Measurements from ENCODE around the gene CMKLR1. TPM values are rescaled to one million over a fixed set of nuclear protein-coding genes. Genes with fewer than 3 reads are reported as not detected.
A peak's percentile ranks its signal among the peaks of the same experiment; 100 is the strongest.

CMKLR1 gene
- total and polyA plus RNA-seq, 9 of the 15 experiments (the other 6 are each of a cell fraction or from before 2014, with no cell fraction given), result 0.11 to 1.4 (median 0.20) TPM

DNA sequence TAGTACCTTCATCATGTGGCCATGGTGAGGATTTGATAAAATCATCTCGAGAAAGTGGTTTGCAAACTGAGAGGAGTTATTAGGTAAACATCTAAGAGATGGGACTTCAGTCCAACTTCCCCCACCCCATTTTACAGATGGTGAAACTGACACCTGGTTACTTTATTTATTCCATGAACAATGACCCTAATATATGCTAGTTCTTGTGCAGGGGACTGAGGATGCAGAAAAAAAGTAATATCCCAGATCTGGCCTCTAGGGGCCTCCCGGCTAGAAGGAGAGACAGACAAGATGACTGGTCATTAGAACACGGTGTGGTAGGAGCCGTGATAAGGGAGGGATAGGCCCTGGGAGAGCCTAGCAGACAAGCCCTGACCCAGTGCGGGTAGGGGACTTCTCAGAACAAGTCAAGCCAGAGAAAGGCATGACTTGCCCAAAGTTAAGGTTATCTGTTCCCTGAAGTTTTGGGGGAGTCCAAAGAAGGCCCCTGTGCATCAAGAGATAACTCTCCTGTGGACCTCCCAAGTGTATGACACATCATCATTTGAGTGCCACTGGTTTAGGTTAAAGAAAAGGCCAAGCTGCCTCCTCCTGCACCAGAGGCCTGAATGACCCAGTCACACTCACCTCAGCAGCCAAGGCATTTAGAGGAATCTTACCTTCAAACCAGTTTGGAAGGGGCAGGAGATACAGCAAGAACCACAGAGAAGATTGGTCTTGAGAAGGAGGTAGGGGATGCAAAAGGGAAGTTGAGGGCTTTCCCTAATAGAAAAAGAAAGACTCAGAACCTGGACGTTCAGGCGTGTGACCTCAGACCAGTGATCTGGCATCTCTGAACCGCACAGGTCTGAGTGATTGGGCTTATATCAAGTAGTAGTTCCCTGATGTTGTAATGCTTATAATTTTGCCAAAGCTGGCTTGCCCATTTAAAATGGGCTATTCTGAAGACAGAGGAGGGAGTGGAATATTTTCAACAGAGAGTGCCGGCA, 1.6 kb downstream of the CMKLR1 start:
- H2AFZ ChIP-seq (ENCODE audit: low read depth, low read length), result peak overlapping the region; percentile 59
- peaks cover 29 to 38% of the 10 kb centered on the region in 2 experiments; a peak in 4 of 5 replicates for H3K4me1 ChIP-seq (replicated peaks in 1 of 2; ENCODE audit: control insufficient read depth in 2 of 2, insufficient read depth in 2 of 2, low read length in 2 of 2)
- WGBS (ENCODE audit: insufficient coverage, low coverage, missing lambda C conversion rate), result 10% methylated on average over 9 of the region's 9 CpGs
- ChIA-PET CTCF (ENCODE audit: low intra/inter-chr PET ratio) (interaction anchor here (1.0 kb wide), 1 partner anchor 1048 kb away, joined by 3 read pairs; no protein-coding TSS in a partner anchor), POLR2A (interaction anchor here (0.7 kb wide), 1 partner anchor 215 kb away, joined by 4 read pairs; no protein-coding TSS in a partner anchor)
- H3K9me1 ChIP-seq (ENCODE audit: control insufficient read depth, insufficient read depth, low read length), result no peaks in the 10 kb centered on the region
- intact Hi-C loops (cut with micrococcal nuclease), result loop anchor here (1.0 to 10.0 kb wide), 2 partner anchors 24 to 117 kb away; no protein-coding TSS in a partner anchor
- DNase-seq (ENCODE audit: extremely low read depth in 1 of 4, low spot score in 3 of 4) (peak; percentile 88 to 96 (median 92)), FAIRE-seq (peak; percentile 100), ATAC-seq (peak; percentile 96)
- H3K36me3 ChIP-seq (ENCODE audit: control insufficient read depth, insufficient read depth, low read length), result no peaks in the 10 kb centered on the region
- in situ Hi-C loops (cut with MboI), result no loop called here
- no peak overlapping the region for H3K4me3 ChIP-seq
- BruUV-seq (replicated peaks), result no TSS peak
- H3K4me2 ChIP-seq (ENCODE audit: insufficient read depth, low read length), result peak overlapping the region; percentile 56
- no peaks in the 10 kb centered on the region for H3K9me3 ChIP-seq (replicated peaks; ENCODE audit: control insufficient read depth, insufficient read depth, low read depth, low read length)
- no peaks in the 10 kb centered on the region for H3K27me3 ChIP-seq (ENCODE audit: control insufficient read depth in 2 of 2, insufficient read depth in 2 of 2, low read length in 2 of 2)
- H4K20me1 ChIP-seq (replicated peaks; ENCODE audit: control insufficient read depth, insufficient read depth, low read length), result no peaks in the 10 kb centered on the region
- H3K9ac ChIP-seq (ENCODE audit: insufficient read depth in 1 of 2, low read depth in 2 of 2, low read length in 2 of 2), result peak overlapping the region; percentile 27 to 29; a peak in 2 of 4 replicates
- H3K27ac ChIP-seq (ENCODE audit: extremely low read depth, low read depth, low read length), result peak overlapping the region; percentile 69
- H3K79me2 ChIP-seq (ENCODE audit: control insufficient read depth, insufficient read depth, low read length), result no peaks in the 10 kb centered on the region
- TF ChIP-seq XRCC5 (IDR thresholded peaks at IDR 0.05; ENCODE audit: low read depth, low read length) (peak; percentile 64; the same call in 1 of the 2 replicates), RB1 (IDR thresholded peaks at IDR 0.05; ENCODE audit: low read depth) (peak; percentile 26; the same call in 1 of the 2 replicates), ESRRA (IDR thresholded peaks at IDR 0.05; ENCODE audit: borderline replicate concordance, low read depth) (no peak), MEF2A (IDR thresholded peaks at IDR 0.05; ENCODE audit: control insufficient read depth, low read depth, low read length) (0 out of 2 replicates have a peak, but pooled peaks have one; percentile 17), HDAC1 (IDR thresholded peaks at IDR 0.05) (peak in 1 of 2 experiments; percentile 70; a peak in 2 of 4 replicates), EP300 (IDR thresholded peaks at IDR 0.05; ENCODE audit: low read length) (peak; percentile 90; the same call in 1 of the 2 replicates)
- TF ChIP-seq, protein P1, sequence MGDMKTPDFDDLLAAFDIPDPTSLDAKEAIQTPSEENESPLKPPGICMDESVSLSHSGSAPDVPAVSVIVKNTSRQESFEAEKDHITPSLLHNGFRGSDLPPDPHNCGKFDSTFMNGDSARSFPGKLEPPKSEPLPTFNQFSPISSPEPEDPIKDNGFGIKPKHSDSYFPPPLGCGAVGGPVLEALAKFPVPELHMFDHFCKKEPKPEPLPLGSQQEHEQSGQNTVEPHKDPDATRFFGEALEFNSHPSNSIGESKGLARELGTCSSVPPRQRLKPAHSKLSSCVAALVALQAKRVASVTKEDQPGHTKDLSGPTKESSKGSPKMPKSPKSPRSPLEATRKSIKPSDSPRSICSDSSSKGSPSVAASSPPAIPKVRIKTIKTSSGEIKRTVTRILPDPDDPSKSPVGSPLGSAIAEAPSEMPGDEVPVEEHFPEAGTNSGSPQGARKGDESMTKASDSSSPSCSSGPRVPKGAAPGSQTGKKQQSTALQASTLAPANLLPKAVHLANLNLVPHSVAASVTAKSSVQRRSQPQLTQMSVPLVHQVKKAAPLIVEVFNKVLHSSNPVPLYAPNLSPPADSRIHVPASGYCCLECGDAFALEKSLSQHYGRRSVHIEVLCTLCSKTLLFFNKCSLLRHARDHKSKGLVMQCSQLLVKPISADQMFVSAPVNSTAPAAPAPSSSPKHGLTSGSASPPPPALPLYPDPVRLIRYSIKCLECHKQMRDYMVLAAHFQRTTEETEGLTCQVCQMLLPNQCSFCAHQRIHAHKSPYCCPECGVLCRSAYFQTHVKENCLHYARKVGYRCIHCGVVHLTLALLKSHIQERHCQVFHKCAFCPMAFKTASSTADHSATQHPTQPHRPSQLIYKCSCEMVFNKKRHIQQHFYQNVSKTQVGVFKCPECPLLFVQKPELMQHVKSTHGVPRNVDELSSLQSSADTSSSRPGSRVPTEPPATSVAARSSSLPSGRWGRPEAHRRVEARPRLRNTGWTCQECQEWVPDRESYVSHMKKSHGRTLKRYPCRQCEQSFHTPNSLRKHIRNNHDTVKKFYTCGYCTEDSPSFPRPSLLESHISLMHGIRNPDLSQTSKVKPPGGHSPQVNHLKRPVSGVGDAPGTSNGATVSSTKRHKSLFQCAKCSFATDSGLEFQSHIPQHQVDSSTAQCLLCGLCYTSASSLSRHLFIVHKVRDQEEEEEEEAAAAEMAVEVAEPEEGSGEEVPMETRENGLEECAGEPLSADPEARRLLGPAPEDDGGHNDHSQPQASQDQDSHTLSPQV (IDR thresholded peaks at IDR 0.05), result peak; percentile 57; the same call in 1 of the 2 replicates
- TF ChIP-seq, protein P2, sequence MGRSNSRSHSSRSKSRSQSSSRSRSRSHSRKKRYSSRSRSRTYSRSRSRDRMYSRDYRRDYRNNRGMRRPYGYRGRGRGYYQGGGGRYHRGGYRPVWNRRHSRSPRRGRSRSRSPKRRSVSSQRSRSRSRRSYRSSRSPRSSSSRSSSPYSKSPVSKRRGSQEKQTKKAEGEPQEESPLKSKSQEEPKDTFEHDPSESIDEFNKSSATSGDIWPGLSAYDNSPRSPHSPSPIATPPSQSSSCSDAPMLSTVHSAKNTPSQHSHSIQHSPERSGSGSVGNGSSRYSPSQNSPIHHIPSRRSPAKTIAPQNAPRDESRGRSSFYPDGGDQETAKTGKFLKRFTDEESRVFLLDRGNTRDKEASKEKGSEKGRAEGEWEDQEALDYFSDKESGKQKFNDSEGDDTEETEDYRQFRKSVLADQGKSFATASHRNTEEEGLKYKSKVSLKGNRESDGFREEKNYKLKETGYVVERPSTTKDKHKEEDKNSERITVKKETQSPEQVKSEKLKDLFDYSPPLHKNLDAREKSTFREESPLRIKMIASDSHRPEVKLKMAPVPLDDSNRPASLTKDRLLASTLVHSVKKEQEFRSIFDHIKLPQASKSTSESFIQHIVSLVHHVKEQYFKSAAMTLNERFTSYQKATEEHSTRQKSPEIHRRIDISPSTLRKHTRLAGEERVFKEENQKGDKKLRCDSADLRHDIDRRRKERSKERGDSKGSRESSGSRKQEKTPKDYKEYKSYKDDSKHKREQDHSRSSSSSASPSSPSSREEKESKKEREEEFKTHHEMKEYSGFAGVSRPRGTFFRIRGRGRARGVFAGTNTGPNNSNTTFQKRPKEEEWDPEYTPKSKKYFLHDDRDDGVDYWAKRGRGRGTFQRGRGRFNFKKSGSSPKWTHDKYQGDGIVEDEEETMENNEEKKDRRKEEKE (IDR thresholded peaks at IDR 0.05; ENCODE audit: borderline replicate concordance in 1 of 2, control insufficient read depth in 1 of 2, low read depth in 2 of 2, low read length in 1 of 2), result peak in 1 of 2 experiments; percentile 59; a peak in 1 of 4 replicates

Measured in K562 (cell line).